ENCODE data around the gene PAQR3.
A peak's percentile ranks its signal among the peaks of the same experiment; 100 is the strongest.

PAQR3 gene

GRCh38 chr4:78949735-78950134, 10.5 kb upstream of the PAQR3 start:
- Histone ChIP-seq H4K20me1 (ENCODE audit: insufficient read depth) (no peaks in the 10 kb centered on the region), H2AFZ (ENCODE audit: low read depth) (no peak overlapping the region), H3K4me2 (no peak overlapping the region), H3K79me2 (ENCODE audit: insufficient read depth, low read depth) (no peaks in the 10 kb centered on the region), H3K27ac (no peak overlapping the region), H3K9ac (no peak overlapping the region), H3K4me1 (ENCODE audit: low read depth, poor library complexity, severe bottlenecking) (no peaks in the 10 kb centered on the region), H3K36me3 (ENCODE audit: insufficient read depth) (no peaks in the 10 kb centered on the region), H3K27me3 (ENCODE audit: insufficient read depth, low read depth) (no peaks in the 10 kb centered on the region), H3K4me3 (IDR thresholded peaks at IDR 0.05; ENCODE audit: insufficient read depth, low read depth, low read length) (no peak overlapping the region)
- TF ChIP-seq CTCF (conservative IDR thresholded peaks at IDR 0.05; ENCODE audit: low read depth, low read length): no peak

GRCh38 chr4:78945651-78946179, 6.5 kb upstream of the PAQR3 start:
- Histone ChIP-seq H3K4me2 (no peak overlapping the region), H3K9ac (no peak overlapping the region), H3K27me3 (ENCODE audit: insufficient read depth, low read depth) (no peaks in the 10 kb centered on the region), H3K27ac (no peak overlapping the region), H3K4me1 (ENCODE audit: low read depth, poor library complexity, severe bottlenecking) (peaks cover 4% of the 10 kb centered on the region), H3K36me3 (ENCODE audit: insufficient read depth) (no peaks in the 10 kb centered on the region), H4K20me1 (ENCODE audit: insufficient read depth) (no peaks in the 10 kb centered on the region), H3K4me3 (IDR thresholded peaks at IDR 0.05; ENCODE audit: insufficient read depth, low read depth, low read length) (no peak overlapping the region), H2AFZ (ENCODE audit: low read depth) (no peak overlapping the region), H3K79me2 (ENCODE audit: insufficient read depth, low read depth) (no peaks in the 10 kb centered on the region)
- no peak for TF ChIP-seq CTCF (conservative IDR thresholded peaks at IDR 0.05; ENCODE audit: low read depth, low read length)

GRCh38 chr4:78944381-78944780, 5.1 kb upstream of the PAQR3 start:
- Histone ChIP-seq H3K4me1 (ENCODE audit: low read depth, poor library complexity, severe bottlenecking) (peaks cover 18% of the 10 kb centered on the region), H3K36me3 (ENCODE audit: insufficient read depth) (no peaks in the 10 kb centered on the region), H3K27ac (no peak overlapping the region), H3K27me3 (ENCODE audit: insufficient read depth, low read depth) (no peaks in the 10 kb centered on the region), H2AFZ (ENCODE audit: low read depth) (no peak overlapping the region), H3K79me2 (ENCODE audit: insufficient read depth, low read depth) (no peaks in the 10 kb centered on the region), H3K9ac (no peak overlapping the region), H3K4me3 (IDR thresholded peaks at IDR 0.05; ENCODE audit: insufficient read depth, low read depth, low read length) (no peak overlapping the region), H4K20me1 (ENCODE audit: insufficient read depth) (no peaks in the 10 kb centered on the region), H3K4me2 (no peak overlapping the region)
- no peak for TF ChIP-seq CTCF (conservative IDR thresholded peaks at IDR 0.05; ENCODE audit: low read depth, low read length)

GRCh38 chr4:78940752-78941151, 1.5 kb upstream of the PAQR3 start:
- Histone ChIP-seq H3K36me3 (ENCODE audit: insufficient read depth) (no peaks in the 10 kb centered on the region), H3K79me2 (ENCODE audit: insufficient read depth, low read depth) (no peaks in the 10 kb centered on the region; the same call in 1 of the 2 replicates), H2AFZ (ENCODE audit: low read depth) (no peak overlapping the region), H3K4me2 (peak overlapping the region; percentile 14; the same call in 1 of the 2 replicates), H3K4me1 (ENCODE audit: low read depth, poor library complexity, severe bottlenecking) (peaks cover 29% of the 10 kb centered on the region), H4K20me1 (ENCODE audit: insufficient read depth) (no peaks in the 10 kb centered on the region), H3K9ac (no peak overlapping the region), H3K27me3 (ENCODE audit: insufficient read depth, low read depth) (no peaks in the 10 kb centered on the region), H3K27ac (no peak overlapping the region), H3K4me3 (IDR thresholded peaks at IDR 0.05; ENCODE audit: insufficient read depth, low read depth, low read length) (no peak overlapping the region)
- TF ChIP-seq CTCF (conservative IDR thresholded peaks at IDR 0.05; ENCODE audit: low read depth, low read length): no peak

Measured in KMS-11 (cell line).